K562 (cell line): ENCODE results near the gene GDF11. TPM values are rescaled to one million over a fixed set of nuclear protein-coding genes. Genes with fewer than 3 reads are reported as not detected.

Source experiments
- polyA plus RNA-seq, 8 experiments: library from polyadenylated mRNA; depleted of rRNA in 4 of 8; stranded (reverse) in 5 of 8; unstranded in 3 of 8; fragments of >200 nt; fragmentation: Nextera tagmentation in 2 of 8; fragmentation: Illumina TruSeq in 1 of 8; extraction: Ambion mirVana in 2 of 8; extraction: Trizol in 1 of 8; gene quantifications; 2 replicates each; pipeline versions ENCODE4 v1.2.1 to v1.2.3, GENCODE V29; 2011 to 2014; ENCODE audit warnings: inconsistent platforms in 1 of 8, missing spikeins in 1 of 8
- small RNA-seq: library from RNA; depleted of rRNA; stranded (forward); fragments of <200 nt; gene quantifications from one replicate; pipeline ENCODE3, GENCODE V24; 2014
- total RNA-seq, 7 experiments: library from RNA; depleted of rRNA in 6 of 7; stranded (reverse); fragments of >200 nt in 6 of 7; fragmentation: Illumina TruSeq in 2 of 7; extraction: Trizol in 2 of 7; gene quantifications; 2 replicates each; pipeline versions ENCODE4 v1.2.1 to v1.2.3, GENCODE V29; 2011 to 2021; ENCODE audit warnings: low replicate concordance in 1 of 7

Gene GDF11
- total and polyA plus RNA-seq, 9 of the 15 experiments (the other 6 are each of a cell fraction or from before 2014, with no cell fraction given) = 1.4 to 15.7 (median 4.8) TPM

Small RNAs within 50 kb of the gene (small RNA-seq; reads per million reads assigned to genes)
- gene AC009779.1 (not detected), gene RF00017 (not detected)

Other genes with a start within 250 kb of the GDF11 start
Only the 7 nearest of the 16 such genes appear.
- gene ITGA7, start 35.2 kb upstream of the GDF11 start, total RNA-seq (2014; rRNA removed) = 0.18 and 0.57 TPM in 2 replicates
- gene ITGA7, start 35.2 kb upstream of the GDF11 start, total RNA-seq (2014; rRNA removed; fragmentation: Illumina TruSeq; extraction: Trizol) = 0.41 and 0.55 TPM in 2 replicates
- gene ITGA7, start 35.2 kb upstream of the GDF11 start, total RNA-seq (2015; rRNA removed; fragmentation: Illumina TruSeq; extraction: Trizol) = 0.53 and 0.58 TPM in 2 replicates
- gene ITGA7, start 35.2 kb upstream of the GDF11 start, total RNA-seq (2021) = 1.9 and 2.3 TPM in 2 replicates
- 0.67 and 1.6 TPM in 2 replicates for gene ITGA7, start 35.2 kb upstream of the GDF11 start, polyA plus RNA-seq (2011; rRNA removed)
- gene ITGA7, start 35.2 kb upstream of the GDF11 start, polyA plus RNA-seq (2014; fragmentation: Illumina TruSeq; extraction: Trizol) = 1.1 and 1.4 TPM in 2 replicates
- gene ITGA7, start 35.2 kb upstream of the GDF11 start, polyA plus RNA-seq (2014; fragmentation: Nextera tagmentation; extraction: Ambion mirVana) = under 1 TPM in 1 of 2 experiments, not detected in 1; 0.11 TPM
- gene ITGA7, start 35.2 kb upstream of the GDF11 start, polyA plus RNA-seq (2014; rRNA removed) = 0.54 and 0.96 TPM in 2 replicates
- gene BLOC1S1, start 27.1 kb upstream of the GDF11 start, total RNA-seq (2014; rRNA removed) = 124 and 125 TPM in 2 replicates
- gene BLOC1S1, start 27.1 kb upstream of the GDF11 start, total RNA-seq (2014; rRNA removed; fragmentation: Illumina TruSeq; extraction: Trizol) = 52.1 and 75.2 TPM in 2 replicates
- 82.9 and 84.6 TPM in 2 replicates for gene BLOC1S1, start 27.1 kb upstream of the GDF11 start, total RNA-seq (2015; rRNA removed; fragmentation: Illumina TruSeq; extraction: Trizol)
- gene BLOC1S1, start 27.1 kb upstream of the GDF11 start, total RNA-seq (2021) = 81.8 and 83.5 TPM in 2 replicates
- gene BLOC1S1, start 27.1 kb upstream of the GDF11 start, polyA plus RNA-seq (2011; rRNA removed) = 86.4 and 95.8 TPM in 2 replicates
- gene BLOC1S1, start 27.1 kb upstream of the GDF11 start, polyA plus RNA-seq (2014; fragmentation: Illumina TruSeq; extraction: Trizol) = 98.8 and 108 TPM in 2 replicates
- gene BLOC1S1, start 27.1 kb upstream of the GDF11 start, polyA plus RNA-seq (2014; fragmentation: Nextera tagmentation; extraction: Ambion mirVana) = 100 to 1,000 TPM; 122 to 139 TPM
- gene BLOC1S1, start 27.1 kb upstream of the GDF11 start, polyA plus RNA-seq (2014; rRNA removed) = 134 and 161 TPM in 2 replicates
- gene RDH5, start 22.7 kb upstream of the GDF11 start, total RNA-seq (2014; rRNA removed) = 1.7 TPM in 1 of 2 replicates, not detected in the other
- 1.1 and 1.5 TPM in 2 replicates for gene RDH5, start 22.7 kb upstream of the GDF11 start, total RNA-seq (2014; rRNA removed; fragmentation: Illumina TruSeq; extraction: Trizol)
- gene RDH5, start 22.7 kb upstream of the GDF11 start, total RNA-seq (2015; rRNA removed; fragmentation: Illumina TruSeq; extraction: Trizol) = 0.60 and 2.0 TPM in 2 replicates
- gene RDH5, start 22.7 kb upstream of the GDF11 start, total RNA-seq (2021) = 1.0 and 1.5 TPM in 2 replicates
- 1.6 TPM in 2 replicates for gene RDH5, start 22.7 kb upstream of the GDF11 start, polyA plus RNA-seq (2011; rRNA removed)
- 0.21 and 0.28 TPM in 2 replicates for gene RDH5, start 22.7 kb upstream of the GDF11 start, polyA plus RNA-seq (2014; fragmentation: Illumina TruSeq; extraction: Trizol)
- gene RDH5, start 22.7 kb upstream of the GDF11 start, polyA plus RNA-seq (2014; fragmentation: Nextera tagmentation; extraction: Ambion mirVana) = under 1 TPM; 0.41 to 0.46 TPM
- gene RDH5, start 22.7 kb upstream of the GDF11 start, polyA plus RNA-seq (2014; rRNA removed) = 0.62 and 1.2 TPM in 2 replicates
- gene CD63, start 14.1 kb upstream of the GDF11 start, total RNA-seq (2014; rRNA removed) = 425 and 433 TPM in 2 replicates
- 411 and 413 TPM in 2 replicates for gene CD63, start 14.1 kb upstream of the GDF11 start, total RNA-seq (2014; rRNA removed; fragmentation: Illumina TruSeq; extraction: Trizol)
- gene CD63, start 14.1 kb upstream of the GDF11 start, total RNA-seq (2015; rRNA removed; fragmentation: Illumina TruSeq; extraction: Trizol) = 706 and 735 TPM in 2 replicates
- gene CD63, start 14.1 kb upstream of the GDF11 start, total RNA-seq (2021) = 412 and 416 TPM in 2 replicates
- gene CD63, start 14.1 kb upstream of the GDF11 start, polyA plus RNA-seq (2011; rRNA removed) = 219 and 313 TPM in 2 replicates
- 408 and 431 TPM in 2 replicates for gene CD63, start 14.1 kb upstream of the GDF11 start, polyA plus RNA-seq (2014; fragmentation: Illumina TruSeq; extraction: Trizol)
- gene CD63, start 14.1 kb upstream of the GDF11 start, polyA plus RNA-seq (2014; fragmentation: Nextera tagmentation; extraction: Ambion mirVana) = 100 to 1,000 TPM; 531 to 576 TPM
- gene CD63, start 14.1 kb upstream of the GDF11 start, polyA plus RNA-seq (2014; rRNA removed) = 501 and 655 TPM in 2 replicates
- 111 and 202 TPM in 2 replicates for gene SARNP, start 74.6 kb downstream of the GDF11 start, total RNA-seq (2014; rRNA removed)
- 174 and 193 TPM in 2 replicates for gene SARNP, start 74.6 kb downstream of the GDF11 start, total RNA-seq (2014; rRNA removed; fragmentation: Illumina TruSeq; extraction: Trizol)
- gene SARNP, start 74.6 kb downstream of the GDF11 start, total RNA-seq (2015; rRNA removed; fragmentation: Illumina TruSeq; extraction: Trizol) = 147 and 154 TPM in 2 replicates
- 70.1 and 77.8 TPM in 2 replicates for gene SARNP, start 74.6 kb downstream of the GDF11 start, total RNA-seq (2021)
- 156 and 174 TPM in 2 replicates for gene SARNP, start 74.6 kb downstream of the GDF11 start, polyA plus RNA-seq (2011; rRNA removed)
- gene SARNP, start 74.6 kb downstream of the GDF11 start, polyA plus RNA-seq (2014; fragmentation: Illumina TruSeq; extraction: Trizol) = 198 and 206 TPM in 2 replicates
- gene SARNP, start 74.6 kb downstream of the GDF11 start, polyA plus RNA-seq (2014; fragmentation: Nextera tagmentation; extraction: Ambion mirVana) = 100 to 1,000 TPM; 342 to 400 TPM
- gene SARNP, start 74.6 kb downstream of the GDF11 start, polyA plus RNA-seq (2014; rRNA removed) = 212 and 228 TPM in 2 replicates
- 9.9 and 13.6 TPM in 2 replicates for gene ORMDL2, start 74.9 kb downstream of the GDF11 start, total RNA-seq (2014; rRNA removed)
- 41.8 and 42.9 TPM in 2 replicates for gene ORMDL2, start 74.9 kb downstream of the GDF11 start, total RNA-seq (2014; rRNA removed; fragmentation: Illumina TruSeq; extraction: Trizol)
- 21.6 and 23.3 TPM in 2 replicates for gene ORMDL2, start 74.9 kb downstream of the GDF11 start, total RNA-seq (2015; rRNA removed; fragmentation: Illumina TruSeq; extraction: Trizol)
- 32.7 and 34.3 TPM in 2 replicates for gene ORMDL2, start 74.9 kb downstream of the GDF11 start, total RNA-seq (2021)
- gene ORMDL2, start 74.9 kb downstream of the GDF11 start, polyA plus RNA-seq (2011; rRNA removed) = 23.3 and 34.4 TPM in 2 replicates
- gene ORMDL2, start 74.9 kb downstream of the GDF11 start, polyA plus RNA-seq (2014; fragmentation: Illumina TruSeq; extraction: Trizol) = 35.7 and 45.2 TPM in 2 replicates
- 100 to 1,000 TPM in 1 of 2 experiments, 10 to 100 TPM in 1; 98.0 to 113 TPM for gene ORMDL2, start 74.9 kb downstream of the GDF11 start, polyA plus RNA-seq (2014; fragmentation: Nextera tagmentation; extraction: Ambion mirVana)
- 21.7 and 27.0 TPM in 2 replicates for gene ORMDL2, start 74.9 kb downstream of the GDF11 start, polyA plus RNA-seq (2014; rRNA removed)
- gene DNAJC14, start 86.5 kb downstream of the GDF11 start, total RNA-seq (2014; rRNA removed) = 29.8 and 38.0 TPM in 2 replicates
- gene DNAJC14, start 86.5 kb downstream of the GDF11 start, total RNA-seq (2014; rRNA removed; fragmentation: Illumina TruSeq; extraction: Trizol) = 28.8 and 33.2 TPM in 2 replicates
- gene DNAJC14, start 86.5 kb downstream of the GDF11 start, total RNA-seq (2015; rRNA removed; fragmentation: Illumina TruSeq; extraction: Trizol) = 37.3 and 40.9 TPM in 2 replicates
- 29.6 and 32.0 TPM in 2 replicates for gene DNAJC14, start 86.5 kb downstream of the GDF11 start, total RNA-seq (2021)
- 7.3 and 10.4 TPM in 2 replicates for gene DNAJC14, start 86.5 kb downstream of the GDF11 start, polyA plus RNA-seq (2011; rRNA removed)
- gene DNAJC14, start 86.5 kb downstream of the GDF11 start, polyA plus RNA-seq (2014; fragmentation: Illumina TruSeq; extraction: Trizol) = 34.2 and 41.3 TPM in 2 replicates
- 10 to 100 TPM in 1 of 2 experiments, 1 to 10 TPM in 1; 5.5 to 18.9 TPM for gene DNAJC14, start 86.5 kb downstream of the GDF11 start, polyA plus RNA-seq (2014; fragmentation: Nextera tagmentation; extraction: Ambion mirVana)
- 19.2 and 20.4 TPM in 2 replicates for gene DNAJC14, start 86.5 kb downstream of the GDF11 start, polyA plus RNA-seq (2014; rRNA removed)